HG02759 (cell line): ENCODE data around the gene SMYD3.

Experiments
- ATAC-seq: cut with Tn5 transposase; IDR thresholded peaks from one replicate; pipeline ENCODE4 v1.9.1; 2021; ENCODE audit warnings: mild to moderate bottlenecking, moderate library complexity; ENCODE audit not compliant: unreplicated experiment

SMYD3 gene

DNA sequence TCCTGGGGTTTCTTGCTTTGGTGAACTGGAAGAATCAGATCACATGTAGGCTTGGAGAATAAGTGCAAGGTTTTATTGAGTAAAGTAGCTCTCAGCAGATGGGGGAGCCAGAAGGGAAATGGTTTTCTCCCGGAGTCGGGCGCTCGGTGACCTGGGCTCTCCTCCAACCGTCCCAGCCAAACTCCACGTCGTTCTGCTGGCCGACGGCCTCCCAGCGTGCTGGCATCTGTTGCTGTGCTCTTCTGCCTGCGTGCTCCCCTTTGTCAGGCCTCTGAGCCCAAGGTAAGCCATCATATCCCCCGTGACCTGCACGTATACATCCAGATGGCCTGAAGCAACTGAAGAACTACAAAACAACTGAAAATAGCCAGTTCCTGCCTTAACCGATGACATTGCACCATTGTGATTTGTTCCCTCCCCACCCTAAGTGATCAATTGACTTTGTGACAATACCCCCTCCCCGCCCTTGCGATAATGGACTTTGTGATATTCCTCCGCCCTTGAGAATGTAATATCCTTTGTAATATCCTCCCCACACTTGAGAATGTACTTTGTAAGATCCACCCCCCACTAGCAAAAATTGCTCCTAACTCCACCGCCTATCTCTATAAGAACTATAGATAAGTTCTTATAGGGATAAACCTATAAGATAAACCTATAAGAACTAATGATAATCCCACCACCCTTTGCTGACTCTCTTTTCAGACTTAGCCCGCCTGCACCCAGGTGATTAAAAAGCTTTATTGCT is 88.3 kb downstream of the SMYD3 start:
- no peak for ATAC-seq

DNA sequence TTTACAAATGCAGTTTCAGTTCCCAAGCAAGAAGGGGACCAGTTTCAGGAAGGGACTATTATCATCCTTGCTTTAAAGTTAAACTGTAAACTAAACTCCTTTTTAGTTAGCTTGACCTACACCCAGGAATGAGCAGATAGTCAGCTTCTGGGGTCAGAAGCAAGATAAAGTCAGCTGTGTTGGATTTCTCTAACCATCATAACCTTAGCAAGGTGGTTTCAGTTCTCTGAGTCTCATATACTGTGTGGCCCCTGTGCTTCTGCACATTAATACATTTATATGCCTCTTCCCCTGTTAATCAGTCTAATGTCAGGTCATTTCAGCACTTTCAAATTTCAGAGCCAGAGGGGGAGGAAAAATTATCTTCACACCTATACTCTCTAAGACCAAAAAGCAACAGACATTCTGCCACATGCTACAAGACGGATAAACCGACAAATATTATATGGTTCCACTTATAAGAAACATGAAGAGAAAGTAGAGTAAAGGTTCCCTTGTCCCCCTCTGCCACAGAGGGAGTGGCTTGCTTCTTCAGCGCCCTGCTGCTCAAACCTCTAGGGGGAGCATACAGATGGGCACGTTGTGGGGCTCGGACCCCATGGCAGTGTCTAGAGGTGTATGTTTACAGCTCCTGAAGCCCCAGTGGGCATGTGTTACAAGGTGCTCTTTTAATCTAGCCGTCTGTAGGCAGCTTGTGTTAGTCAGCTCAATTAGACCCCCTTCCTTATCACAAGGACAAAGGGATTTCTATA is 89.1 kb downstream of the SMYD3 start:
- no peak for ATAC-seq

DNA sequence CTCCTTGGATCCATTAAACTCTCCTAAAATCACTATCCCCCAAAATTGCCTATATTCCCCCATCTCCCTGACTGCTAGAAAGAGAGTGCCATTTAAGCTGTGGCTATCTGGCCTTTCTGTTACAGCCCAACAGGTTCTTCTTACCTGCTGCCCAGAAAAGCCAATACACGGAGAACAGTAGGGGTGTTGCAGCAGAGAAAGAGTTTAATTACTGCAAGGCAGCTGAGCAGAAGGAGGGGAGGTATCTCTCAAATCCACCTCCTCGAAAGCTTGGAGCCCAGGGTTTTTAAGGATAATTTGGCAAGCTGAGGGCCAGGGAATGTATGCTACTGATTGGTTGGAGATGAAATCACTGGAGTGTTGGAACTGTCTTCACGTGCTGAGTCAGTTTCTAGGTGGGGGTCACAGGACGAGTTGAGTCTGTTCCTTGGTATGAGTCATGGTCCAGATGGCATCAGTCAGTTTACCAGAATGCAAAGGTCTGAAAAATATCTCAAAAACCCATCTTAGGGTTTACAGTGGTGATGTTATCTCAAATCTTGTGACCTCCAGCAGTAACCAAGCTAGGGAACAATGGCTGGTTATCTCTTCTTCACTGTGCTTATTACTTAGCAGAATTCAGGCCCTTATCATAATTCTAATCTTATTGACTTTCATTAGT is 89.8 kb downstream of the SMYD3 start:
- no peak for ATAC-seq

DNA sequence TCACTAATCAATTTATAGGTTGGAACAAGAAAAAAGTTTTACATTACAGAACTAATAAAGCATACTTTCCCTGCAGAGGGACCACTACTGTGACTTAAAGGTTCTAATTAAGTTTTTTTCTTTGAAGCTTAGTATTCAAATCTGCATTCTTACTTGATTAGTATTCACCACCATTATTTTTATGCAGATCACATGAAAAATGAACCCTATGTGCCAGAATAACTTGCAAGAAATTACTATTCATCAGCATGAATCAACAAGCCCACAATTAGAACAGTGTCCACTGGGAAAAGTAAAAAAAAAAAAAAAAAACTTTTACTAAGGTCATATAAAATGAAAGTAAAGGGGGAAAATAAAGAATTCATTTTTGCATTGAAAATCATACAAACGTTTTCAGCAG is 90.8 kb downstream of the SMYD3 start:
- ATAC-seq, result no peak

DNA sequence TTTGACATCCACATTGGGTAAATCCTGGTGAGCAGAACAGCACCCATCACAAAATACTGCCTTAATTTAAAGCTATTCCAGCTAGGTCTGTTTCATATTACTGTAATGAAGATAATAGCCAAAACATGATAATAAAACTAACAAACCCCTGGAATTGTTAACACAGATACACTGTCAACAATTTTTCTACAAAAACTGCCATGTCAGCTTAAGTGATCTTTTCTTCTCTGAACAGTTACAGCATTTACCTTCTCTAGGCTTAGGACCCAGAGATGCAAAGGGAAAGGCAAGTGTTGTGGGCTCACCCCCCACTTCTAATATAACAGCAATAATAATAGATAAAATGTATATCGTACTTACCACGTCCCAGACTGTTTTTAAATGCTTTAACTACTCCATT is 92.1 kb downstream of the SMYD3 start:
- ATAC-seq, result no peak

DNA sequence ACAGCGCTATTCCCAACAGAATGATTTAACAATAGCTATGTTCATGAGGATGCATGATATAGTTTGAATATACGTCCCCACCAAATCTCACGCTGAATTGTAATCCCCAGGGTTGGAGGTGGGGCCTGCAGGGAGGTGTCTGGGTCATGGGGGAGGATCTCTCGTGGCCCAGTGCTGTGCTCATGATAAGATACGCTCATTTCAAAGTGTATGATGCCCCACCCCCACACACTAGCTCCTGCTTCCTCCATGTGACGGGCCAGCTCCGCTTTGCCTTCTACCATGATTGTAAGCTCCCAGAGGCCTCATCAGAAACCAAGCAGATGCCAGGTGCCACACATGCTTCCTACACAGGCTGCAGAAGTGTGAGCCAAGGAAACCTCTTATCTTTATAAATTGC is 93.6 kb downstream of the SMYD3 start:
- no peak for ATAC-seq

DNA sequence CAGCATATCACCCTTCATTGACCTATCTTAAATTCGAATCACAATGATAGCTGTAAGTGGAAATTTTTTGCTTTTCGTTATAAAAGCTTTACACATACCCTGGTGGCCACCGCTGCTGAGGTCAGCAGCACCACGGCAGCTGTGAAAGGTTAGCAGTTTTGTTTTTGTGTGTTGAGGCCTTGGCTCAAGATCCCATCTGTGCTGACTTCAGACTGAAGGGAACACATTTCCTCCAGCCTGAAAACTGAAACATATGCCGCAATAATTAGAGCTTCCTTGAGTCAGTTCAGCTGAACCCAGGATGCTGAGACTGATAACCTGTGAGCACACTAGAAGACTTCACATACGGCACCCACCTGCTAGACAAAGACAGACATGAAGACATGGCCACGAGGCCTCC is 103.0 kb downstream of the SMYD3 start:
- no peak for ATAC-seq

DNA sequence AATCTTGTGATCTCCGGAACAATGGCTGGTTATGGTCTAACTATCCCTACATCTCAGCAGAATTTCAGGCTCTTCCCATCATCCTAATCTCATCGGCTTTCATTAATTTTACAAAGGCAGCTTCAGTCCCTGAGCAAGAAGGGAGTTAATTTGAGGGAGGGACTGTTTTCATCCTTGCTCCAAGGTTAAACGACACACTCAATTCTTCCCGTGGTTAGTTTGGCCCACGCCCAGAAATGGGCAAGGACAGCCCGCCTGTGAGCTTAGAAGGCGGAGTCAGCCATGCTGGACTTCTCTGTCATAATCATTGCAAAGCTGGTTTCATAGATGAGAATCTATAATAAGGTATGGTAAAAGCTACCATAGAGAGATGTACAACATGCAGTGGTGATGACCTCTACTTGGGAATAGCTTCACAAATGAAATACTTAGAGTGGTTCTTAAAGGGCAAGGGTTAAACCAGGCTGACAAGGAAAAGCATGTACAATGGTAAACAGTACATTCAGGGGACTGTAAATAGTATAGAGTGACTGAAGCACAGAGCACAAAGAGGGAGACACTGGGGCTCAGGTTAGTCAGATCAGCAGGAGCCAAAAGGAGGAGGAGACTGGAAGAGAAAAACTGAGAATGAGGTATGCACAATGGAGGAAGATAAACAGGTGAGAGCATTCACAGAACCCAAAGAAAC is 108.8 kb downstream of the SMYD3 start:
- no peak for ATAC-seq

DNA sequence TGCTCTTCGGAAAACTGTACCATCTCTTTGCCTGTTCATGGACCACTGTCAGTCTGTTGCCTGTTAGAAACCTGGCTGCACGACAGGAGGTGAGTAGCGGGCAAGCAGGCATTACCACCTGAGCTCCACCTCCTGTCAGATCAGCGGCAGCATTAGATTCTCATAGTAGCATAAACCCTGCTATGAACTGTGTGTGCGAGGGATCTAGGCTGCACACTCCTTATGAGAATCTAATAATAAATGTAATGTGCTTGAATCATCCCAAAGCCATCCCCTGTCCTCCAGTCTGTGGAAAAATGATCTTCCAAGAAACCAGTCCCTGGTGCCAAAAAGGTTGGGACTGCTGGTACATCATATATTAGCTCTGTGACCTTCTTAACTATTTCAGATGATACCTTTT is 110.0 kb downstream of the SMYD3 start:
- ATAC-seq, result no peak

DNA sequence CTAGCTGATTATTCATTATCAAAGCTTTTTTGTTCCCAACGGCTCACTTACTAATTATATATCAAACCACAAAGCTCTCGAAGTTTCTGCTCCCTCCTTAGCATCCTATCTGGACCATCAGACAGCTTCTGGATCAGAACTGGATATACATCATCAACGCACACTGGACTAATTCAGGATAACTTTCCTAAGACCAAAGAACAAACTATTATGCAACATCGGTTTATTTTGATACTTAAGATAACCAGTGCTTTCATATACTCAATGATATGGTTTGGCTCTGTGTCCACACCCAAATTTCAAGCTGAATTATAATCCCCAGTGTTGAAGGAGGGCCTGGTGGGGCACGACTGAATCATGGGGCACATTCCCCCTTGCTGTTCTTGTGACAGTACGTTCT is 110.8 kb downstream of the SMYD3 start:
- ATAC-seq, result no peak

DNA sequence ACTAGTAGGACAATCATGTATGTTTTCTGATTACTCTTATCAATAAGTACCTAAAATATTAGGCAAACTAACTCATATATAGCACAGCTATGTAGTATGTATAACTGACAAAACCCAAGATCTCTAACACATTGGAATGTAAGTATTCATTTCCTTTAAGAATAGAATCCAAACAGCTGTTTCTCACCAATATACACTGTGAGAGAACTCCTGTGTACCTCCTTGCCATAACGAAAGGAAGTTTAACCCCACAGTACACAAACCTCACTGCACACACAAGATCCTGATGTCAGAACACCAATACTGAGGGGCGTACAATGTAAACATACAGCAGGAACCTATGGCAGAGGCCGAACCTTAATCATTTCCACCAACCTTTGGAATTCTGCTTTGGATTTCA is 113.0 kb downstream of the SMYD3 start:
- ATAC-seq, result no peak

DNA sequence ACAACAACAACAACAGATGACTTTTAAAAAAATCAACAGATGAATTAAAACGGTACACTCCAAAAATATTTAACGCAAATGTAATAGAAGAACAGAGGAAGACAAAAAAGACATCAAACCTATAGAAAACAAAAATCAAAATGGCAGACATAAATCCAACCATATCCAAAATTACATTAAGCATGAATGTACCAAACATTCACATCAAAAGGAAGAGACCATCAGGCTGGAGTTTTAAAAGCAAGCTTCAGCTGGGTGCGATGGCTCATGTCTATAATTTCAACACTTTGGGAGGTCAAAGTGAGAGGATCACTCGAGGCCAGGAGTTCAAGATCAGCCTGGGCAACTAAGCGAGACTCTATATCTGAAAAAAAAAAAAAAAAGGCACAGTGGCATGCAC is 116.2 kb downstream of the SMYD3 start:
- ATAC-seq, result no peak

DNA sequence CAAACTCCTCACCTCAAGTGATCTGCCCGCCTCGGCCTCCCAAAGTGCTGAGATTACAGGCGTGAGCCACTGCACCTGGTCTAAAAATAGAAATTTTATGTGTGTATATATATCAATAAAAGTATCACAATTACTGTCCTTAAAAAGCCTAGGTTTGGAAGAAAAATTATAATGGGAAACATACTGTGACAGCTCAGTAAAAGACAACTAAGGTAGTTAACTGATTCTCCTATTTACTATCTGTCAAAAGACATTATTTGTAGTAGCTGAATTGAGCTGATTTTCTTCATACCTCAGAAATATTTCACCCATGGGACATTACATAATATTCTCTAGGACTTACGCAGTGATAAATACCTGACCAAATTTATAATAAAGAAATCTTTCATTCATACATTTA is 122.5 kb downstream of the SMYD3 start:
- no peak for ATAC-seq

DNA sequence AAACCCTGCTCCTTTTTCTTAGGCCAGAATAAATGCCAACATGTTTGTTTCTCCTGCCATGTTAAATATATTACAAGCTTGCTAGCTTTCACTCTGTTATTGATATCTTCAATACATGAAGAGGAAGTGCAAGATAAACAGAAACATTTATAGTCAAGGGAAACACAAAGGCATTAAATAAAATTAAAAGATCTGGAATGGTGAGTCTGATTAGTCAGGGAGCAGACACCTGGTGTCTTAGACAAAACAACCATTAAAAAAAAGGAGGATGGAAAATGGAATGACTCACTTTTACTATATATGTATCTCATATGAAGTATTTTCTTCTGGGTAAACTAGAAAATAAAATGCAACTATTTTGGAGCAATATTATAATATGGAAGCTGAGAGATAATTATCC is 123.3 kb downstream of the SMYD3 start:
- no peak for ATAC-seq

DNA sequence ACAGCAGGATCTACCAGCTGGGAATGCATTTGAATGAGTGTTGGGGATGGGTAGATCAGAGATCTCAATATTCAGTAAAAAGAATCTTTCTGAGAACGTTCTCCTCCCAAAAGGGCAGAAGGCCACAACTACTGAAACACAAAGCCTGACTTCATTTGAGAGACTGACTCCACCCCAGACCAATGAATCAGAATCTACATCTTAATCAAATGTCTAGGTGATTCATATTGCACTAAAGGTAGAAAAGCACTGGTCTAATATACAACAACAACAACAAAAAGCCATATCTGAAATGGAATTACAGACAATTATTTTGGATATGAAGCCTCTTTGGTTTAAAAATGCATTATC is 123.9 kb downstream of the SMYD3 start:
- ATAC-seq, result no peak

DNA sequence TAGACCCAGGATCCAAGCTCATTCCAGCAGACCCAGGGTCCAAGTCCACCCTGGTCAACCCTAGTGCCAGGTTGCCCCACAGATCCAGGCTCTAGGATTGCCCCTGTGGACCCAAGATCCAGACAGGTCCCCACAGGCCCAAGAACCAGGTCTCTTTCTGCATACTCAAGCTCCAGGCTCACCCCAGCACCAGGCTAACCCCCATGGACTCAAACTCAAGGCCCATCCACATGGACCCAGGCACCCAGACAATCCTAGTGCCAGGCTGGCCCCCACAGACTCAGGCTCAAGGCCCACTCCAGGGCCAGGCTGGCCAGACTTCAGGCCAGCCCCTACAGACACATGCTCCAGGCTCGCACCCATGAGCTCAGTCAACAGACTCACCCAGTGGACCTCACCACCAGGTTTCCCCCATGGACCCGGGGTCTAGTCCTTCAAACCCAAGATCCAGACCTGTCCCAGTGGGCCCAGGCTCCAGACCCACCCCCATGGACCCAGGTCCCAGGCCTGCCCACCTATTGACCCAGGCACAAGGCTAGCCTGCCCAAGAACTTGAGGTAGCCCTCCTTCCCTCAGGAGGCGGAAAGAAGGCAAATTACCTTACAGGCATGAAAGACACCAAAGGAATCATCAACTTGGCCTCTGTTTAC is 124.4 kb downstream of the SMYD3 start:
- ATAC-seq, result no peak

DNA sequence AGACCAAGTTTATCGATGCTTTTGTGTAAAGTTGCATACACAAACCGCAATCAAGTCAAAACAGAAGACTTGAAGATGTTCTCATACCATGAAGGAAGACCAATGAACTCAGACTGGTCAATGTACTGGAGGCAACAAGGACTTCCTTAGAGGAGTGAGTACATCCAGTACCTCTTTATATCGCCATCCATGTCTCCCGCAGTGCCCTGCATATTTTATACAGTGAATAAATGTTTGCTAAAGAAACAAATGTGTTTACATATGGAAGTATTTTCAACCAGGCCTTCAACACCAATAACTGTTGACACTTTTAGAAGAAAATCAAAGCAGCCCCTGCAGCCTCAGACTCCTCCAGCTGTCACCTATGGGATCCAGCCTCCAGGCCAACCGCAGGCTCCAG is 125.6 kb downstream of the SMYD3 start:
- ATAC-seq, result no peak

DNA sequence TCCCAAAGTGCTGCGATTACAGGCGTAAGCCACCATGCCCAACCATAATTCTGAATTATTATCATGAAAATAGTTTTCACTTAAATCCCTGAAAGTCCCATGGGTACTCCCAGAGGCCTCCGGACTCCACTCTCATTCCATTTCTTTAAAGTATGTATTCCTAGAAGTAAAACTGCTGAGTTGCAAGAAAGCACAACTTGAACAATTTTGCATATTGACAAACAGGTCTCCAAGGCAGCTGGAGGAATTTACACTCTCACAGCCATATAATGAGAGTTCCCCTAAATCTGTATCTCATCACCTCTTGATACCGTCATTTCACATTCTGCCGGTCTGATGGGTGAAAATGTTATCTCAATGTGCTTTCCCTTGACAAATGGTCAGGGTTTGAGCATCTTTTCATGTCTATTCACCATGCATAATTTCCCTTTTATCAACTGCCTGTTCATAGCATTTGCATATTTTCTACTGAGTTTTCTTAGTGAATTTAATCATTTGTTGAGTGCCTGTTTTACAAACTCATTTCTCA is 129.4 kb downstream of the SMYD3 start:
- no peak for ATAC-seq

DNA sequence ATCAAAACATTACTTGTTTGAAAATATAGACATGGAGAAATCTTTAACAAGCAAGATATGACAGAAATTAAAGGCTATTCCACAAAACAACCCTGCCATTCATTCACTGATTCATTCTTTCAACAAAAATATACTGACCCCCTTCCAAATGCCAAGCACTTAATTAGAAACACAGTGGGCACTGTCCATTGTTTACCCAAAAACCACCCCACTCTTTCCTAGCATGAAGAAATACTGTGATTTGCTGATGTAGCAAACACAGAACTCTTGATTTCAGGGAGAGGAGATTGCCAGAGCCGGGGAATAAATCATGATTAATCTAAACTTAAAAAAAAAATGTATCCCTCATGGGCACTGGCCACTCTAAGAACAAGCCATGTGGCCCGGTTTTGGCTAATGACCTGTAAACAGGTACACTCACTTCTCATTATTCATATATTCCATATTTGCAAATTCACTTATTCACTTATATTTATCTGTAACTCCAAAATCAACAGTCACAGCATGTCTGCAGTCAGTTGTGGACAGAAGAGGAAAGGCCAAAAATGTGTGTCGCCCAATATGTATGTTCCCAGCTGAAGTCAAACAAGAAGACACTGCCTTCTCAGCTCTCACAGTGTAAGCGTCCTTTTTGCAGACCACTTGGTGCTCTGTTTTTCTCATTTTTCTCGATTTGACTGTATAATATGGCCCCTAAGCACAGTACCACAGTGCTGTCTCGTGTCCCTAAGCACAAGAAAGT is 133.1 kb downstream of the SMYD3 start:
- no peak for ATAC-seq

DNA sequence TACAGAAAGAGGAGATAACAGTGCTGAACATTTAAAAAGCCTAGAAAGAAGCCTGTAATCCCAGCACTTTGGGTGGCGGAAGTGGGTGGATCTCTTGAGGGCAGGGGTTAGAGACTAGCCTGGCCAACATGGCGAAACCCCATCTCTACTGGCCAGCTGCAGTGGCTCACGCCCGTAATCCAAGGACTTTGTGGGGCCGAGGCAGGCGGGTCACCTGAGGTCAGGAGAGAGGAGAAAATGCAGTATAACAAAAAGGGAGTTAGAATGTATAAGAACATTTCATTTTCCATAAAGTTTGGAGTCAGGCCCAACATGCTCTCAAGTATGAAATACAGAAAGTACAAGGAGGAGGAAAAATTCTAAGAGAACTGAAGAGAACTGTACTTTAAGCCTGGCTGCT is 134.5 kb downstream of the SMYD3 start:
- ATAC-seq, result no peak
